H9 (cell line): ENCODE measurements around the gene UPB1. TPM values are rescaled to one million over a fixed set of nuclear protein-coding genes. Genes with fewer than 3 reads are reported as not detected.

ENCODE experiments used
- DNase-seq: peaks from one replicate; pipeline ENCODE4 v3.0.0-alpha.2; 2017
- H2AFZ ChIP-seq: one replicate; pipeline ENCODE4 v1.6.1; 2013; ENCODE audit warnings: mild to moderate bottlenecking, low read length, control low read depth, moderate library complexity
- H2AK5ac ChIP-seq: 2 replicates; pipeline ENCODE4 v1.6.1; 2013; ENCODE audit warnings: low read length, control low read depth, mixed read lengths; ENCODE audit not compliant: insufficient read length
- H2BK120ac ChIP-seq: one replicate; pipeline ENCODE4 v1.6.1; 2013; ENCODE audit warnings: low read depth, mild to moderate bottlenecking, low read length, control low read depth, inconsistent platforms; ENCODE audit not compliant: poor library complexity, severe bottlenecking
- H2BK12ac ChIP-seq: 2 replicates; pipeline ENCODE4 v1.6.1; 2013; ENCODE audit warnings: low read length, control low read depth, mixed read lengths, low read depth; ENCODE audit not compliant: insufficient read length
- H2BK15ac ChIP-seq: 2 replicates; pipeline ENCODE4 v1.6.1; 2013; ENCODE audit warnings: low read depth, low read length, control low read depth
- H2BK20ac ChIP-seq: one replicate; pipeline ENCODE4 v1.6.1; 2013; ENCODE audit warnings: low read depth, mild to moderate bottlenecking, low read length, control low read depth, inconsistent platforms; ENCODE audit not compliant: poor library complexity, severe bottlenecking
- H2BK5ac ChIP-seq: 2 replicates; pipeline ENCODE4 v1.6.1; 2013; ENCODE audit warnings: low read length, control low read depth, mixed read lengths; ENCODE audit not compliant: insufficient read length
- H3K14ac ChIP-seq: 2 replicates; pipeline ENCODE4 v1.6.1; 2013; ENCODE audit warnings: low read length, control low read depth; ENCODE audit not compliant: insufficient read depth
- H3K18ac ChIP-seq: 2 replicates; pipeline ENCODE4 v1.6.1; 2013; ENCODE audit warnings: low read depth, mild to moderate bottlenecking, mixed read lengths, low read length, control low read depth; ENCODE audit not compliant: insufficient read length
- H3K23ac ChIP-seq: 2 replicates; pipeline ENCODE4 v1.6.1; 2013; ENCODE audit warnings: low read length, control low read depth, mixed read lengths, low read depth; ENCODE audit not compliant: insufficient read length
- H3K23me2 ChIP-seq: 2 replicates; pipeline ENCODE4 v1.6.1; 2013; ENCODE audit warnings: low read depth, mild to moderate bottlenecking, mixed read lengths, low read length, control low read depth; ENCODE audit not compliant: insufficient read length, poor library complexity, severe bottlenecking
- H3K27ac ChIP-seq: 2 replicates; pipeline ENCODE4 v1.5.1; 2013; ENCODE audit warnings: low read length, control low read depth, mixed read lengths, low read depth; ENCODE audit not compliant: insufficient read length
- H3K27me3 ChIP-seq: 2 replicates; pipeline ENCODE4 v1.6.1; 2013; ENCODE audit warnings: low read length, control low read depth, inconsistent platforms; ENCODE audit not compliant: insufficient read depth
- H3K4ac ChIP-seq: 2 replicates; pipeline ENCODE4 v1.6.1; 2013; ENCODE audit warnings: low read depth, mild to moderate bottlenecking, control low read depth, inconsistent platforms, low read length, moderate library complexity
- H3K4me1 ChIP-seq: 2 replicates; pipeline ENCODE4 v1.6.1; 2013; ENCODE audit warnings: low read length, control low read depth, inconsistent platforms; ENCODE audit not compliant: insufficient read depth
- H3K4me2 ChIP-seq: 2 replicates; pipeline ENCODE4 v1.6.1; 2013; ENCODE audit warnings: low read length, control low read depth, mixed read lengths; ENCODE audit not compliant: insufficient read length, insufficient read depth
- H3K56ac ChIP-seq: 2 replicates; pipeline ENCODE4 v1.6.1; 2013; ENCODE audit warnings: low read depth, mild to moderate bottlenecking, mixed read lengths, low read length, control low read depth; ENCODE audit not compliant: insufficient read length
- H3K79me1 ChIP-seq: 2 replicates; pipeline ENCODE4 v1.6.1; 2013; ENCODE audit warnings: low read depth, mild to moderate bottlenecking, moderate library complexity, low read length, control low read depth, inconsistent platforms; ENCODE audit not compliant: insufficient read depth, poor library complexity, severe bottlenecking
- H3K79me2 ChIP-seq: 2 replicates; pipeline ENCODE4 v1.6.1; 2013; ENCODE audit warnings: low read length, control low read depth, inconsistent platforms; ENCODE audit not compliant: insufficient read depth
- H3K9ac ChIP-seq: 2 replicates; pipeline ENCODE4 v1.6.1; 2013; ENCODE audit warnings: low read length, control low read depth, mixed read lengths; ENCODE audit not compliant: insufficient read length; ENCODE audit errors: extremely low read depth
- H3K9me3 ChIP-seq: one replicate; pipeline ENCODE4 v1.6.1; 2013; ENCODE audit warnings: low read depth, low read length, inconsistent platforms; ENCODE audit not compliant: control insufficient read depth
- H3T11ph ChIP-seq: one replicate; pipeline ENCODE4 v1.6.1; 2013; ENCODE audit warnings: mild to moderate bottlenecking, low read length, control low read depth, inconsistent platforms
- H4K20me1 ChIP-seq: one replicate; pipeline ENCODE4 v1.6.1; 2013; ENCODE audit not compliant: control insufficient read depth, insufficient read length, insufficient read depth
- H4K5ac ChIP-seq: 2 replicates; pipeline ENCODE4 v1.6.1; 2013; ENCODE audit warnings: low read depth, mild to moderate bottlenecking, mixed read lengths, low read length, control low read depth; ENCODE audit not compliant: insufficient read length
- H4K8ac ChIP-seq: replicated peaks from 2 replicates; pipeline ENCODE4 v1.6.1; 2013; ENCODE audit warnings: low read length, control low read depth, mixed read lengths, low read depth; ENCODE audit not compliant: insufficient read length
- H4K91ac ChIP-seq: 2 replicates; pipeline ENCODE4 v1.6.1; 2013; ENCODE audit warnings: low read depth, mild to moderate bottlenecking, moderate library complexity, mixed read lengths, low read length, control low read depth; ENCODE audit not compliant: insufficient read length
- H3K27ac Mint-ChIP-seq, 3 experiments: 2 replicates in 2 of 3; 3 replicates in 1 of 3; pipeline ENCODE4 v1.8.0; 2020 to 2021; ENCODE audit warnings: mixed read lengths in 3 of 3, mild to moderate bottlenecking in 1 of 3, moderate library complexity in 1 of 3
- H3K27me3 Mint-ChIP-seq: 2 replicates; pipeline ENCODE4 v1.8.0; 2021; ENCODE audit warnings: low read depth, mild to moderate bottlenecking, moderate library complexity, mixed read lengths
- H3K36me3 Mint-ChIP-seq, 3 experiments: 2 replicates in 2 of 3; 3 replicates in 1 of 3; pipeline ENCODE4 v1.8.0; 2020 to 2021; ENCODE audit warnings: low read depth in 3 of 3, mixed read lengths in 3 of 3; ENCODE audit not compliant: insufficient read depth in 1 of 3
- H3K4me1 Mint-ChIP-seq, 2 experiments: 2 replicates each; pipeline ENCODE4 v1.8.0; 2020; ENCODE audit warnings: mixed read lengths in 2 of 2
- H3K4me3 Mint-ChIP-seq, 2 experiments: 2 replicates in 1 of 2; 3 replicates in 1 of 2; pipeline ENCODE4 v1.8.0; 2020 to 2021; ENCODE audit warnings: mild to moderate bottlenecking in 2 of 2, mixed read lengths in 2 of 2, moderate library complexity in 1 of 2
- H3K9me3 Mint-ChIP-seq, 2 experiments: 2 replicates in 1 of 2; 3 replicates in 1 of 2; pipeline ENCODE4 v1.8.0; 2020; ENCODE audit warnings: mild to moderate bottlenecking in 2 of 2, mixed read lengths in 2 of 2, moderate library complexity in 1 of 2
- WGBS: extraction: QIAGEN DNeasy Blood & Tissue Kit; methylation state at CpG from one replicate; pipeline ENCODE4 v1.1.7; 2013; ENCODE audit warnings: missing lambda C conversion rate, low lambda C conversion rate, mixed read lengths; ENCODE audit not compliant: insufficient read length; ENCODE audit errors: extremely low coverage; 5-methylcytosine and 5-hydroxymethylcytosine counted together
- total RNA-seq: library from RNA; stranded (reverse); gene quantifications from 2 replicates; pipeline ENCODE4 v1.2.1, GENCODE V29; 2021
- TF ChIP-seq, protein P1 (sequence below): fragments of 200-600 bp; sonication (generic); conservative IDR thresholded peaks from 3 replicates; pipeline ENCODE4 v1.8.0; 2021; ENCODE audit warnings: antibody characterized with exemption, mild to moderate bottlenecking

The UPB1 gene
- total RNA-seq, 1 experiment from 2014 or later: not detected

GRCh38 chr22:24571266-24571665, 76.1 kb downstream of the UPB1 start:
- Histone ChIP-seq H3K14ac (no peak overlapping the region), H2BK5ac (no peak overlapping the region), H3K56ac (no peak overlapping the region), H2BK12ac (no peak overlapping the region), H3K4me2 (no peak overlapping the region), H2BK20ac (no peak overlapping the region), H3K27ac (no peak overlapping the region), H3K9me3 (no peaks in the 10 kb centered on the region), H3K27me3 (no peaks in the 10 kb centered on the region), H3K4me1 (no peaks in the 10 kb centered on the region), H3K79me1 (peaks cover 5% of the 10 kb centered on the region), H3K18ac (no peak overlapping the region), H2BK120ac (no peak overlapping the region), H2AK5ac (no peak overlapping the region), H2AFZ (no peak overlapping the region), H3K9ac (no peak overlapping the region), H4K20me1 (no peaks in the 10 kb centered on the region), H3K4ac (no peak overlapping the region), H4K8ac (no peak overlapping the region), H3T11ph (no peak overlapping the region), H3K23me2 (no peaks in the 10 kb centered on the region), H3K79me2 (peaks cover 8% of the 10 kb centered on the region), H2BK15ac (no peak overlapping the region), H3K23ac (no peak overlapping the region), H4K91ac (no peak overlapping the region), H4K5ac (no peak overlapping the region)
- no peaks in the 10 kb centered on the region for H3K9me3 Mint-ChIP-seq
- no peaks in the 10 kb centered on the region for H3K4me1 Mint-ChIP-seq
- no CpG with 5 or more reads among the region's 7 CpGs for WGBS
- TF ChIP-seq, protein P1, sequence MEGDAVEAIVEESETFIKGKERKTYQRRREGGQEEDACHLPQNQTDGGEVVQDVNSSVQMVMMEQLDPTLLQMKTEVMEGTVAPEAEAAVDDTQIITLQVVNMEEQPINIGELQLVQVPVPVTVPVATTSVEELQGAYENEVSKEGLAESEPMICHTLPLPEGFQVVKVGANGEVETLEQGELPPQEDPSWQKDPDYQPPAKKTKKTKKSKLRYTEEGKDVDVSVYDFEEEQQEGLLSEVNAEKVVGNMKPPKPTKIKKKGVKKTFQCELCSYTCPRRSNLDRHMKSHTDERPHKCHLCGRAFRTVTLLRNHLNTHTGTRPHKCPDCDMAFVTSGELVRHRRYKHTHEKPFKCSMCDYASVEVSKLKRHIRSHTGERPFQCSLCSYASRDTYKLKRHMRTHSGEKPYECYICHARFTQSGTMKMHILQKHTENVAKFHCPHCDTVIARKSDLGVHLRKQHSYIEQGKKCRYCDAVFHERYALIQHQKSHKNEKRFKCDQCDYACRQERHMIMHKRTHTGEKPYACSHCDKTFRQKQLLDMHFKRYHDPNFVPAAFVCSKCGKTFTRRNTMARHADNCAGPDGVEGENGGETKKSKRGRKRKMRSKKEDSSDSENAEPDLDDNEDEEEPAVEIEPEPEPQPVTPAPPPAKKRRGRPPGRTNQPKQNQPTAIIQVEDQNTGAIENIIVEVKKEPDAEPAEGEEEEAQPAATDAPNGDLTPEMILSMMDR: no peak
- no peak overlapping the region for H3K4me3 Mint-ChIP-seq
- H3K27ac Mint-ChIP-seq: no peak overlapping the region; a peak in 1 of 7 replicates
- no peaks in the 10 kb centered on the region for H3K27me3 Mint-ChIP-seq
- peaks cover 58 to 84% (median 72%) of the 10 kb centered on the region in 3 experiments for H3K36me3 Mint-ChIP-seq
- DNase-seq: no peak
